Stimulated activated naive CD4-positive, alpha-beta T cell (primary cell): ENCODE results near the gene NUDT8.
"Not testable (repeated sequence)": the region's sequence is repeated elsewhere in the genome, so short reads cannot be mapped to it uniquely, and the experiment has no call there.

Experiments
- DNase-seq, 6 experiments: peaks; one replicate each; lab custom pipeline; 2025; lab: John Stamatoyannopoulos, UW

Gene NUDT8

GRCh38 chr11:67660752-67661151 is 31.0 kb upstream of the NUDT8 start:
- DNase-seq = not testable (repeated sequence)

- DNase-seq = not testable (repeated sequence)
Observed at GRCh38 chr11:67659651-67660165, 30.0 kb upstream of the NUDT8 start.

GRCh38 chr11:67657300-67657699 is 27.6 kb upstream of the NUDT8 start:
- DNase-seq = no peak

- no peak for DNase-seq
Observed at GRCh38 chr11:67656278-67656922, 26.7 kb upstream of the NUDT8 start.

- no peak for DNase-seq
Observed at GRCh38 chr11:67654225-67654624, 24.5 kb upstream of the NUDT8 start.

- no peak for DNase-seq
Observed at GRCh38 chr11:67652965-67653845, 23.5 kb upstream of the NUDT8 start.

GRCh38 chr11:67651976-67652781 is 22.4 kb upstream of the NUDT8 start:
- DNase-seq = no peak

- DNase-seq = no peak
Observed at GRCh38 chr11:67649634-67650510, 20.1 kb upstream of the NUDT8 start.

- DNase-seq = no peak
Observed at GRCh38 chr11:67648796-67649613, 19.3 kb upstream of the NUDT8 start.

- DNase-seq = peak; percentile 14 to 62 (median 39)
Observed at GRCh38 chr11:67648140-67648795, 18.5 kb upstream of the NUDT8 start.

- no peak for DNase-seq
Observed at GRCh38 chr11:67647471-67647870, 17.7 kb upstream of the NUDT8 start.

GRCh38 chr11:67646535-67647336 is 17.0 kb upstream of the NUDT8 start:
- peak in 1 of 6 experiments; percentile 12 for DNase-seq

GRCh38 chr11:67645521-67646461 is 16.1 kb upstream of the NUDT8 start:
- no peak for DNase-seq

- no peak for DNase-seq
Observed at GRCh38 chr11:67644472-67645418, 15.0 kb upstream of the NUDT8 start.

- DNase-seq = no peak
Observed at GRCh38 chr11:67644042-67644441, 14.3 kb upstream of the NUDT8 start.
